PFSK-1 (cell line): ENCODE results near the gene CLEC17A.

Experiments used
- FOXP2 ChIP-seq: optimal IDR thresholded peaks from 2 replicates; pipeline ENCODE3; 2011; ENCODE audit warnings: borderline replicate concordance, control low read depth, inconsistent platforms; ENCODE audit not compliant: insufficient read depth; ENCODE audit errors: extremely low read length, extremely low read depth
- SIN3A ChIP-seq: IDR thresholded peaks from 2 replicates; pipeline ENCODE4 v1.6.1; 2012; ENCODE audit warnings: mild to moderate bottlenecking, low read length, moderate library complexity, borderline replicate concordance; ENCODE audit not compliant: insufficient read depth
- TAF1 ChIP-seq: IDR thresholded peaks from 2 replicates; pipeline ENCODE4 v1.6.1; 2012; ENCODE audit warnings: low read length, control low read depth, borderline replicate concordance; ENCODE audit not compliant: insufficient read depth

- TF ChIP-seq SIN3A (no peak), TAF1 (no peak), FOXP2 (no peak)
These were observed 5.6 kb upstream of the CLEC17A start for GRCh38 chr19:14577264-14577663.
